Loucy (cell line): ENCODE measurements around the gene BTNL8.

Experiments used
- EZH2phosphoT487 ChIP-seq: fragments of 200-600 bp; IDR thresholded peaks from 2 replicates; pipeline ENCODE4 v1.6.1; 2018; ENCODE audit warnings: antibody characterized with exemption, mild to moderate bottlenecking, moderate library complexity, borderline replicate concordance
- TF ChIP-seq, protein P1 (sequence below): fragments of 200-600 bp; sonication (generic); conservative IDR thresholded peaks from 2 replicates; pipeline ENCODE4 v1.5.1; 2014; ENCODE audit warnings: mild to moderate bottlenecking, antibody characterized with exemption, low read length

DNA sequence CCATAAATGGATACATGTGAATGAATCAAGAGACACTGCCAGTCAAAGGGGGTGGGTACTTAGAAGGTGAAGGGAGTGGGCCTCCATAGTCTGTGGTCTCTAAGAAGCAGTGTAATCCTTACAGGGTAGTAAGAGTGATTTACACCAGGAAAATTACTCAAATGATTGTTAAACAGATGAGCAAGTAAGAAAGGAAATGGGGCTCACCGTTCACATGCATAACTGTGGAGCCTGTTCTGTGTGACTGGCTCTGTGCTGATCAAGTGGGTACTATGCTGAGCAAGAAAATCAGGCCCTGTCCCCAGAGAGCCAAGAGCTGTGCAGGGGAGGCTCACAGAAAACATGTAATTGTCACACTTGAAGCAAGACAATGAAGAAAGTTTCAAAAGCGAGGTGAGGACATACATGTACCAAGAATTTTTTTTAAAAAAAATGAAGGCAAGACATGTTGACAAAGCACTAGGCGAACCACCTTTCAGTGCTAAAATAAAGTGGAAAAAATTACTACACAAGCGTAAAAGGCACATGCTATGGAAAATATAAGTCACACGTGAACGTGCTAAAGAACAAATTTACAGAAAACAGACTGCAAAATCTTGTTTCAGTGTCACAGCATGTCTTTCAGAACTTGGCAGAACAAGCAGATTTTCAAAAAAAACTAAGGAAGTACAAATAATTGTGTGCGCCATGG is 2.5 kb downstream of the BTNL8 start:
- TF ChIP-seq, protein P1, sequence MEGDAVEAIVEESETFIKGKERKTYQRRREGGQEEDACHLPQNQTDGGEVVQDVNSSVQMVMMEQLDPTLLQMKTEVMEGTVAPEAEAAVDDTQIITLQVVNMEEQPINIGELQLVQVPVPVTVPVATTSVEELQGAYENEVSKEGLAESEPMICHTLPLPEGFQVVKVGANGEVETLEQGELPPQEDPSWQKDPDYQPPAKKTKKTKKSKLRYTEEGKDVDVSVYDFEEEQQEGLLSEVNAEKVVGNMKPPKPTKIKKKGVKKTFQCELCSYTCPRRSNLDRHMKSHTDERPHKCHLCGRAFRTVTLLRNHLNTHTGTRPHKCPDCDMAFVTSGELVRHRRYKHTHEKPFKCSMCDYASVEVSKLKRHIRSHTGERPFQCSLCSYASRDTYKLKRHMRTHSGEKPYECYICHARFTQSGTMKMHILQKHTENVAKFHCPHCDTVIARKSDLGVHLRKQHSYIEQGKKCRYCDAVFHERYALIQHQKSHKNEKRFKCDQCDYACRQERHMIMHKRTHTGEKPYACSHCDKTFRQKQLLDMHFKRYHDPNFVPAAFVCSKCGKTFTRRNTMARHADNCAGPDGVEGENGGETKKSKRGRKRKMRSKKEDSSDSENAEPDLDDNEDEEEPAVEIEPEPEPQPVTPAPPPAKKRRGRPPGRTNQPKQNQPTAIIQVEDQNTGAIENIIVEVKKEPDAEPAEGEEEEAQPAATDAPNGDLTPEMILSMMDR: no peak
- TF ChIP-seq EZH2phosphoT487: no peak
